Stomach smooth muscle (tissue), 2 donors: ENCODE data around the gene CRISPLD2.

ENCODE experiments used
- H3K27ac ChIP-seq: one replicate; pipeline ENCODE4 v1.7.0; 2013; ENCODE audit warnings: mild to moderate bottlenecking, low read length, inconsistent platforms
- H3K27me3 ChIP-seq, 2 donors: one replicate each; pipeline ENCODE4 v1.7.0; 2013; ENCODE audit warnings: low read length in 2 of 2; ENCODE audit not compliant: insufficient read depth in 2 of 2, control insufficient read depth in 1 of 2
- H3K36me3 ChIP-seq, 2 donors: one replicate each; pipeline ENCODE4 v1.7.0; 2013; ENCODE audit warnings: low read length in 2 of 2; ENCODE audit not compliant: control insufficient read depth in 2 of 2, insufficient read depth in 2 of 2
- H3K4me1 ChIP-seq: one replicate; pipeline ENCODE4 v1.7.0; 2013; ENCODE audit warnings: low read length; ENCODE audit not compliant: control insufficient read depth, insufficient read depth
- H3K4me3 ChIP-seq, 2 donors: one replicate each; pipeline ENCODE4 v1.7.0; 2013; ENCODE audit warnings: low read length in 2 of 2
- H3K9ac ChIP-seq, 2 donors: one replicate each; pipeline ENCODE4 v1.7.0; 2013; ENCODE audit warnings: low read length in 2 of 2, mild to moderate bottlenecking in 1 of 2
- H3K9me3 ChIP-seq, 2 donors: one replicate each; pipeline ENCODE4 v1.7.0; 2013; ENCODE audit warnings: low read length in 2 of 2; ENCODE audit not compliant: control insufficient read depth in 2 of 2
- donor health status: healthy.
- donor health status: Pancreatic carcinoma.

Gene CRISPLD2

DNA sequence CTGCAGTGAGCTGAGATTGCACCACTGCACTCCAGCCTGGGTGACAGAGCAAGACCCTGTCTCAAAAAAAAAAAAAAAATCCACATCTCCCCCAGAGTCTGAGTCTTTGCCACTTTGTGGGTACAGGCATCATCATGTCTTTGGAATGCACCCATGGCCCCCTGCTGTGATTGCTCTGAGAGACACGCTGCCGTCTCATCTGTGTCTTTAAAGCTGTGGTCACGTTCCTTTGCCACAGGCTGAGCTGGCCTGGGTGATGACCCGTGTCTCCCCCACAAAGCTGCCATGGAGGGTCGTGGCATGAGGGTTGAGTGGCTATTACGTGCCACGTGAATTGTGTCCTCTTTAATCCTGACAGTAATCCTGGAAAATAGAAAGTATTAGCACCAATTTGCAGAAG, 20.2 kb downstream of the CRISPLD2 start:
- Histone ChIP-seq H3K4me3 (no peak overlapping the region), H3K27me3 (no peaks in the 10 kb centered on the region), H3K9ac (no peak overlapping the region), H3K4me1 (peaks cover 38% of the 10 kb centered on the region), H3K27ac (no peak overlapping the region), H3K36me3 (peaks cover 12 to 43% of the 10 kb centered on the region in 2 donors), H3K9me3 (no peaks in the 10 kb centered on the region)

DNA sequence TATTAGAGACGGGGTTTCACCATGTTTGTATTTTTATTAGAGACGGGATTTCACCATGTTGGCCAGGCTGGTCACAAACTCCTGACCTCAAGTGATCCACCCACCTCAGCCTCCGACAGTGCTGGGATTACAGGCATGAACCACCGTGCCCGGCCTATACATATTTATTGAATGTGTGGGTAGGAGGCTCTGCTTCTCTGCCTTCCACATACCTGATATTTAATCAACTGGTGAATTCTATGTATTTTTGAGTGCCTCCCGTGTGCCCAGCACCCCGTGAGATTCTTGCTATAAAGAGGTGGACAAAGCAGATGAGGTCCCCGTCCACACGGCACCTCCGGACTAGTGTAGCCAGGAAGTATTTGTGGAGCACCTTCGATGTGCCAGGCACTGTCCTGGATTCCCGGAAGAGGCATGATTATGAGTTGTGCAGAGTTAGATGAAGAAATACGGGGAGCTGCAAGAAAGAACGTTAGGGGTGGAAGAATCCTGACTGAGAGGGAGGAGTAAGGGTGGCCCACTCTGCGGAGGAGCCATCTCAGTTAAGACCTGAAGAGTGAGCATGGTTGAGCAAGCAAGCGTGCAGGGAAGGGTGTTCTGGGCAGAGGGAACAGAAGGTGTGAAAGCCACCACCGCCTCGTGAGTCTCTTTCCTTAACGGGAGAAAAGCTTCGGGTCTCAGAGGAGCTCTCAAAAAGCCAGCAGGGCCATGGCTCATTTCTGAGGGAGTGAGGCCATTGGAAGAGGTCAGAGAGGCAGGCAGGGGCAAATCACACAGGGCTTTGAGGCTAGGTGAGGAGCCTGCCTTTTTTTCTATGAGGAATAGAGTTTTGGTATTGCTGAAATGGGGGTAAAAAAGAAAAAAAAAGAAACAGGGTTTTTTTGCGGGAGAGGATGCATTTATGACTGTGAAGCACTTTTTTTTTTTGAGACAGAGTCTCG, 21.2 kb downstream of the CRISPLD2 start:
- no peaks in the 10 kb centered on the region for H3K27me3 ChIP-seq
- H3K9me3 ChIP-seq: no peaks in the 10 kb centered on the region
- peaks cover 17 to 53% of the 10 kb centered on the region in 2 donors for H3K36me3 ChIP-seq
- no peak overlapping the region for H3K4me3 ChIP-seq
- no peak overlapping the region for H3K9ac ChIP-seq
- H3K4me1 ChIP-seq: peaks cover 30% of the 10 kb centered on the region
- H3K27ac ChIP-seq: no peak overlapping the region

DNA sequence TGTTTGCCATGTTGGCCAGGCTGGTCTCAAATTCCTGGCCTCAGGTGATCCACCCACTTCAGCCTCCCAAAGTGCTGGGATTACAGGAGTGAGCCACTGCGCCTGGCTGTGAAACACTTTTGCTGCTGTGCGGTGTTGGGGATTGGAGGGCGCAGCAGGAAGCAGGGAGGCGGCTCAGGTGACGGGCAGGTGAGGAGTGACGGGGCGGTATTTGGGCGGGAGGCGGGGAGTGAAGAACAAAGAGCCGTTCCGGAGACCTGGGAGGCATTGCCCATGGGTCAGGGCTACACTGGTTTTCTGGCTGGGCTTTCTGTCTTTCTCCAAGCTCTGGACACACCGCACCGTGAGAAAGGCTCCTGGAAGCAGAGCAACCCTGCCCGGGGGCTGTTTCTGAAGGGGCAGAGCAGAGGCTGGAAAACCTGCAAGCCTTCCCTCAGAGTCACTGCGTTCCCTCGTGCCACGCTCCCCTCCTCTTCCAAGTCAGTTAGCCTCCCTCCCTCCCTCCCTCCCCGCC, 22.1 kb downstream of the CRISPLD2 start:
- no peaks in the 10 kb centered on the region for H3K27me3 ChIP-seq
- H3K4me3 ChIP-seq: no peak overlapping the region
- H3K36me3 ChIP-seq: peaks cover 23 to 62% of the 10 kb centered on the region in 2 donors
- H3K9ac ChIP-seq: no peak overlapping the region
- no peak overlapping the region for H3K27ac ChIP-seq
- H3K4me1 ChIP-seq: peaks cover 22% of the 10 kb centered on the region
- no peaks in the 10 kb centered on the region for H3K9me3 ChIP-seq

DNA sequence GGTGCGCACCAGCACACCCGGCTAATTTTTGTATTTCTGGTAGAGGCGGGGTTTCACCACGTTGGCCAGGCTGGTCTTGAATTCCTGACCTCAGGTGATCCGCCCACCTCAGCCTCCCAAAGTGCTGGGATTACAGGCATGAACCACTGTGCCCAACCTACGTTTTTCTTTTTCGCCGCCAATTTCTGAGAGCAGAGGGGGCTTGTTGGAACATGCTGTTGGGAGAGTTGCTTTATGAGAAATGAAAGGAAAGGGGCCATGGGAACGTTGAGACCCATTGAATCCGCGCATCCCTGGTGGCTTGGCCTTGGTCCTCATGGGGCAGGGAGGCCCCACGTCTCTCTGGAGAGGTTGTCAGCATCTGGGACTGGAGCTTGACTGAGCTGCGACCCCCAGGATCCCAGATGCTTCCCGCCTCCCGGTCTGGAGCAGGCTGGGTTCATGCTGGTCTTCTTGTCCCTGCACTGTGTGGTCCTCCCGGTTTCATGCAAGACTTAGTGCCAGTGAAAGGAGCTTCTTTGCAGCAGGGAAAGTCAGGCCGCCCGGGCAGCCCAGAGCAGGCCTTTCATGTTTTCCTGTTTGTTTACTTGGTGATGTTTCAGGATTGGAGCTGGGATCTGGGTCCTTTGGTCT, 22.8 kb downstream of the CRISPLD2 start:
- no peaks in the 10 kb centered on the region for H3K27me3 ChIP-seq
- H3K9ac ChIP-seq: no peak overlapping the region
- H3K36me3 ChIP-seq: peaks cover 26 to 67% of the 10 kb centered on the region in 2 donors
- H3K9me3 ChIP-seq: no peaks in the 10 kb centered on the region
- H3K4me1 ChIP-seq: peaks cover 18% of the 10 kb centered on the region
- no peak overlapping the region for H3K4me3 ChIP-seq
- peak overlapping the region; percentile 24 for H3K27ac ChIP-seq

DNA sequence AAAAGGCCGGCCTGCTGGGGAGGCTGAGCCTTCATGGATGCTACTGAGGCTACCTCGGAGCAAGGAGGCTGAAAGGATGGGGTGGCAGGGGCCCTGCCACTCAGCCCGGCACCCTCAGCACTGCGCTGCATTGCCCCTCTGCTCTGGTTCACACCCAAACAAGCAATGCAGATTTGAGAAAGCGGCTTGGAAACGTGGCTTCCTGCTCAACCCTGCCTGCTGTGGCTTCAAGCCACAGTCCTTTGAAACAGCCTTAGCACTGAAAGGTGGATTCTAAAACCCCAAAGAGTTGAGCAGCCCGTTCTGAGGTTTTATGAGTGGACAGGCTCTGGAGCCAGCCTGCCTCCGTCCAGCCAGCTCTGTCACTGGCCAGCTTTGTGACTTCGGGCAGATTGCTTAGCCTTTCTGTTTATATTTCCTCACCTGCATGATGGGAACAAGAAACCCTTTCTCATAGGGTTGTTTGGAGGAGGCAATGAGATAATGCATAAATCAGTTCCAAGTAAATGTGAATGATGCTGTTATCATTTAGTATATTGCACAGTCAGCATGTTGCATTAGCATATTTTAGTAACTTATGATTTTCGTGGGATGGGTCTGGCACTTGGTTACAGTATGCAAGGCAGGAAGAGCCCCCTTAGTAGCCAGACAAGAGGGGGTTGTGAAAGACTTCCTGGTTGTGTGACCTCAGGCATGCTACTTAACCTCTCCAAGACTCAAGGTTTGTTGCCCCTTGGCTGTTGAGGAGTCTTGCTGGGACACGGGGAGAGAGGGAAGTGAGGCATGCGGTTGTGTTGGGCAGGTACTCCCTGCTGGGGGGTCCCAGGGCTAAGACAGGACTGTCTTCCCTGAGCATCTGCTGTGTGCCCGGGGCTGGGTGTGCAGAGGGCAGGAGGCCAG, 23.6 kb downstream of the CRISPLD2 start:
- Histone ChIP-seq H3K27ac (peak overlapping the region; percentile 24), H3K27me3 (no peaks in the 10 kb centered on the region), H3K4me3 (no peak overlapping the region), H3K36me3 (peaks cover 30 to 66% of the 10 kb centered on the region in 2 donors), H3K9me3 (no peaks in the 10 kb centered on the region), H3K4me1 (peaks cover 14% of the 10 kb centered on the region), H3K9ac (no peak overlapping the region)

DNA sequence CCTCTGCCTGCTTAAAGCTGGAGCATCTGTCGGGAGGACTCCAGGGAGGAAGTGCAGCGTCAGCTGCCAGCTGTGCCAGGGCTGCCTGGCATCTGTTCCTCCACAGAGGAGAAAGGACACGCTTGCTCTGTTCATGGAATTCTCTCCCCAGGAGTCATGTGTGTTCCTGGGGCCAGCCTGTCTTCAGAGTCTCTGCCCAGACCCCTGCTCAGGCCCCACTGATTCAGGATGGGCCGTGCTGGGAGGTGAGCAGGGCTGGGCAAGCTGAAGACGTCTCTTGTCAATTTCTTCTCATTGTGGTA, 24.2 kb downstream of the CRISPLD2 start:
- Histone ChIP-seq H3K36me3 (peaks cover 26 to 62% of the 10 kb centered on the region in 2 donors), H3K27ac (peak overlapping the region; percentile 24), H3K9ac (no peak overlapping the region), H3K4me1 (peaks cover 10% of the 10 kb centered on the region), H3K9me3 (no peaks in the 10 kb centered on the region), H3K27me3 (no peaks in the 10 kb centered on the region), H3K4me3 (no peak overlapping the region)

DNA sequence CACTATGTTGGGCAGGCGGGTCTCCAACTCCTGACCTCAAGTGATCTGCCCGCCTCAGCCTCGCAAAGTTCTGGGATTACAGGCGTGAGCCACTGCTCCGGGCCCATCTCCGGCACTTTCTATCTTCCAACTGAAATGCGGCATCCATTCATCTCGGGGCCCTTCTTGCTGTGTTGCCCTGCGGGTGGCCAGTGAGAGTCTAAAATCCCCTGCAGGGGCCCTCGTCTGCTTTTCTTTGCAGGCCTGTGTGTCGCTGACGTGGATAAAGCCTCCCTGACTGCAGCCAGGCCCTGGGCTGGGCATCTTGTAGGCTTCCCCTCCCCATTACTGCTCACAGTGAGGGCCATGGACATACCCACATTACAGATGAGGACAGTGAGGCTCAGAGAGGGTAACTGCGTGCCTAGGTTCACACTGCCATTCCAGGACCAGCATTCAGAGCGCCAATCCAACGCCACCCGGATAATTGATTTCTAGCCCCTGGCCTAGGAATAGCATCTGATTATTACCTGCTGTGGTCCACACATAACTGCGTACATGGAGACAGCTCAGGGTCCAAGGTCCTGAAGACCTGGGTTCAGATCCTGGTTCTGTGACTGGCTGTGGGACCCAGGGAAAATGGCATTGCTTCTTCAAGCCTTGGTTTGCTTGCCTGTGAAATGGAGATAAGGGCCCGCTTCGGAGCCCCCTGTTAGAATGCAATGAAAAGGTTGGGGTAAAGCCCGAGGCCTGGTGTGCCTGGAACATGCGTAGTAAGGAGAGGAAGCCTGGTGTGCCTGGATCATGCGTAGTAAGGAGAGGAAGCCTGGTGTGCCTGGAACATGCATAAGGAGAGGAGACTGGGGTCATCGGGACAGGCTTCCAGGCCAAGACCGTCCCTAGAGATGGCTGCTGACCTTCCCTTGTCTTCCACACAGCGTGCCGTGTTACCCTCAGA, 25.0 kb downstream of the CRISPLD2 start:
- Histone ChIP-seq H3K9me3 (no peaks in the 10 kb centered on the region), H3K36me3 (peaks cover 26 to 61% of the 10 kb centered on the region in 2 donors), H3K4me1 (peaks cover 10% of the 10 kb centered on the region)

DNA sequence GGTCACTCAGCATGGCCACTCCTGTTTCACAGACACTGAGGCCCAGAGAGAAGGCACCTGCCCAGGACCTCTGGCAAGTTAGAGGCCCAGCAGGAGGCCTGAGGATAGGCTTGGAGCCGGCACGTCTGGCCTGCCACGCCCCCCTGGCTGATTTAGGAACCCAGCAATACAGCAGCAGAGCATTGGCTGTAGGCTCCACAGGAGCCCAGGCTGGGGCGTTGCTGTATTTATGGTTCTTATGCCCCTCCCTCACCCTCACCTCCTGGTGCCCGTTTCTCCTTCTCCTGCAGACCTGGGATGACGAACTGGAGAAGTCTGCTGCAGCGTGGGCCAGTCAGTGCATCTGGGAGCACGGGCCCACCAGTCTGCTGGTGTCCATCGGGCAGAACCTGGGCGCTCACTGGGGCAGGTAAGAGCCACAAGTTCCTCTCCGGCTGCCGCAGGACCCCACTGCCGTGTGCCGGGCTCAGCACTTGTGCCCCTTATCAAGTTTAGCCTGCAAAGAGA, 25.8 kb downstream of the CRISPLD2 start:
- Histone ChIP-seq H3K27me3 (no peaks in the 10 kb centered on the region), H3K4me3 (no peak overlapping the region), H3K9me3 (no peaks in the 10 kb centered on the region), H3K4me1 (peaks cover 10% of the 10 kb centered on the region), H3K9ac (no peak overlapping the region), H3K36me3 (peaks cover 29 to 59% of the 10 kb centered on the region in 2 donors), H3K27ac (no peak overlapping the region)

More for the DNA sequence above, 25.0 kb downstream of the CRISPLD2 start:
- Histone ChIP-seq H3K4me3 (no peak overlapping the region), H3K27me3 (no peaks in the 10 kb centered on the region), H3K27ac (no peak overlapping the region), H3K9ac (no peak overlapping the region)

DNA sequence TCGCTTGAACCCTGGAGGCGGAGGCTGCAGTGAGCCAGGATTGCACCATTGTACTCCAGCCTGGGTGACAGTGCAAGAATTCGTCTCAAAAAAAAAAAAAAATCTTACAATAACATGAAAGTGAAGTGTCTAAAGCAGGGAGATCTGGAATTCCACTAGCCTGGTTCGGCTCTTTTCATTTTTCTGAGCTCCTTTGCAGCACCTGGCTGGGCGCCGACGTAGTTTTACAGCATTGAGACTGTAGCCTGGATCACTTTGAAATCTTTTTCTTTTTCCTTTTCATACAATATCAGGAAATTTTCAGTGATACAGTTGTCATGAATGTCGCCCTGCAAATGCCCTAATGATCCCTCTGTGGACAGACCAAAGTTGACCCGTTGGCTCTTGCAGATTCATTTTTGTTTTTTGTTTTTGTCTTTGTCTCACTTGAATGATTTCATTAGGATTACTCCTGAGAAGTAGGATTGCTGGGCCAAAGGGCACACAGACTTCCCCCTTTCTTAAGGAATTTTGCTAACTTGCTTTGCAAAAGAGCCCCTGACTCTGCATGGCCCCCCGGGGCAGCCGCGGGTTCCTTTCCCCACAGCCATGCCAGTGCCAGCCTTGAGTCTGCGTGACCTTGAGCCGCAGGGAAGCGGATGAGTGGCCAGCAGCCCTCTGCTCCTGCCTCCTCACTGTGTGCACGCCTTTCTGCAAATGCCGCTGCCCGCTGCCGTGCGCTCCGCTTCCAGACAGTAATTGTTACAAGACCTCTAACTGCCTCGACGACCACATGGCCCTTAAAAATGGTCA, 28.0 kb downstream of the CRISPLD2 start:
- Histone ChIP-seq H3K27ac (no peak overlapping the region), H3K4me3 (no peak overlapping the region), H3K36me3 (peaks cover 44 to 75% of the 10 kb centered on the region in 2 donors), H3K27me3 (no peaks in the 10 kb centered on the region), H3K9ac (no peak overlapping the region), H3K4me1 (peaks cover 8% of the 10 kb centered on the region), H3K9me3 (no peaks in the 10 kb centered on the region)
